GM20431 (cell line): ENCODE results near the gene DENND2C.

ENCODE experiments used
- in situ Hi-C: fragments of 300-500 bp; cut with MseI, MboI; formaldehyde crosslinking; loops from one replicate; pipeline ENCODE4 v1.15.0; 2020; ENCODE audit warnings: low sequenced_read_pairs; ENCODE audit not compliant: unreplicated experiment

Gene DENND2C

DNA sequence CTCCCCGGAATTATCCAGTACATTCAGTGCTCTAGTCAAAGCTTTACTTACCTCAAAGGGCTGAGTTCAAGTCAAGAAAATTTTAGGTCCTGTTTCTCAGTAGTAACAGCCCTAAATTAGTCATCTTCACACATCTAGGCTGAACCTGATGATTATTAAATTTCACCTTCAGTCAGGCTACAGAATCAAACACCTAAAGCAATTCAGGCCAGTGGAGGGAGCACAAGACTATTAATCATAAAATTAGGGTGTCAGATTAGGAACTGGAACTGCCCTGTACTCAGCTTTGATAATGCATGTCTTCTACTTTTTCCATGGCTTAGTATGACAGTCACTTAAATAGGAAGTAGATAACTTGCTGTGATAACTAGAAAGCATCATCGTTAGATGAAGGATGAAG, 60.0 kb downstream of the DENND2C start:
- in situ Hi-C loops: no loop called here

DNA sequence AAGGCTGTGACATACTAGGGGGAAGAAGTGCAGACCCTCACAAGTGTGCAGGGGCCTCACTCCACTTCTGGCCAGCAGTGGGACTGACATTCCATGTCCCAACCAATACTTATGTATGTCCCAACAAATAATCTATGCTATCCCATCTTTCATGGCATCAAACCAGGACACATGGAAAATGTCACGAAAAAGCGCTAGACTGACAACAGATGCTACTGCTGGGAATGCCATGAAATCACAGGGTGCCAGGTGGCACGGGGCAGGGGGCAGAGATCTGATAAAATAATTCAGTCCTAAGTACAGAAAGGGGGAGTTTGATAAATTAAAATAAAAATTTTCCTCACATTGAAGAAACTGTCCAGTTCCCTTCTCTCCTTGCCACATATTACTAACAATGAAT, 60.8 kb downstream of the DENND2C start:
- in situ Hi-C loops: no loop called here

DNA sequence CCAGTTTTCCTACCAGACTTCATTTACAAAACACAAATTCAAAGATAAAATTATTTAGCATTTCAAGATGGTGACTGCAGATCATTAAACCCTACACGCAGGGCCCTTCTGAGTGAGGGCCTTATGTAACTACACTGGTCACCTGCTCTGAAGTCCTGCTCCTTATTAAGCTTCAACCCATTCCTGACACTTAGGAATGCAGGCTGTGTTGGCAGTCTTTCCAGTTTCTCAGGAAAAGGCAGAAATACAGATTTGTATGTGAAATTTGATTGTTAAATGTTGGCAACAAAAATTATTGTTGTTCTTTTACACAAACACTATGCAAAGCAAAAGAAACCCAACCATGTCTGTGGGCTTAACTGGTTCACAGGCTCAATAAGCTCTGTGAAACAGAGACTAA, 62.6 kb downstream of the DENND2C start:
- in situ Hi-C loops: no loop called here

DNA sequence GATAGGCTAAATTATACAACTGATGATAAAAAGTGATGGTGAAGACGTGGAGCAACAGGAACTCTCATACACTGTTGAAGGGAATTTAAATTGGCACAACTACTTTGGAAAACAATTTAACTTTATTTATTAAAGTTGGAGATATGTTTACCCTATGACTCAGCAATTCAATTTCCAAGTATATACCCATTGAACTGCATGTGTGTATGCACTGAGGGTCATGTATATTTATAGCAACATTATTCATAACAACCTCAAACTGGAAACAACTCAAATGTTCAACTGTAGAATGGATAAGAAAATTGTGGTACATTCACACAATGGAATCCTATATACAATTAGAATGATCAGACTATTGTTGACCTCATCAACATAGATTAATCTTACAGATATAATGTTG, 71.9 kb downstream of the DENND2C start:
- in situ Hi-C loops: no loop called here

DNA sequence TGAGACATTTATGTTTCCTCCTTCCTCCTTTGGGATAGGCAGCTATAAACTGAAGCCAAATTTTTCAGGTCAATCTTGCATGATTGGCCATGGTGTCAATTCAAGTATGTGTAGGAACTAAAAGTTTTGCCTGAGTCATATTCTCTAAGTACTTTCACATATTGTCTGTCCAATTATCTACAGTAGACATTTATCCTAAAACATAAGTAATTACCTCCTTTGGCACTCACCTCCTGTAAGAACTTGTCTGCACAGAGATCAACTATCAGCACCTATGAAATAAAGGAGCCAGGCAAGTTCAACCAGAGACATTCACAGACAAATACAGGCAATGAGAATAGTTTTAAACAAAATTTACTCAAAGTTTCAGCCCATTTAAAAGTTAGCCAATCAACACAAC, 74.2 kb downstream of the DENND2C start:
- in situ Hi-C loops: no loop called here

DNA sequence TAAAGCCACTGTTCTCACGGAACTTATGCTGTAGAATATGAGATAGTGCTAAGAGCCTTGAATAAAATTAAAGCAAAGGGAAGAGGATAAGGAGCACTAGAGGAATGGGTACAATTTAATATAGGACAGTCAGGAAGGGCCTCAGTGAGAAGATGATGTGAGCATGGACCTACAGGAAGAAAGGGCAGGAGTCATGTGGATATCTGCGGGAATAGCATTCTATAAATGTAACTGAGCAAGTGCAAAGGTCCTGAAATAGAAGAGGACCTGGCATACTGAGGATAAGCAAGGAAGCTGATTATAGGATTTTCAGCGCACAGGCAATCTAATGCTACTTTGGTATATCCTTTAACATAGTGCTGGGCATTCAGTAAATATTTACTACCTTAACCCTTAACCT, 75.8 kb downstream of the DENND2C start:
- in situ Hi-C loops: no loop called here

DNA sequence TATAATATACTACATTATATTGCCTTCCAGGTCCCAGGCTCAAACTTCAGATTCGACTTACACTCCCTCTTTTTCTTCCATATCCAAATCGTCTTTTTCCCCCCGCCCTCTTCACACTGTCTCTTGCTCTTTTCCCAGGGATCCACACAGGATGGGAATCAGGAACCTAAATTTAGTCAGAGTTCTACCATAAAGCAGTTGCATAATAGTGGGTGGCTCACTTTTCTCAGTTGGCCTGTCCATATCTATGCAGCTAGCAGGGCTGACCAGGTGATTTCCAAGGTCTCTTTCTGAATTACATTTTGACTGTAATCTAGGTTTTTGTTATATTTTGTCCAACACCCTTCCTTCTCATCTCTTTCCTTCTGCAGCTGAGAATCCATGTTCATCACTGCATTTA, 80.7 kb downstream of the DENND2C start:
- in situ Hi-C loops: no loop called here

DNA sequence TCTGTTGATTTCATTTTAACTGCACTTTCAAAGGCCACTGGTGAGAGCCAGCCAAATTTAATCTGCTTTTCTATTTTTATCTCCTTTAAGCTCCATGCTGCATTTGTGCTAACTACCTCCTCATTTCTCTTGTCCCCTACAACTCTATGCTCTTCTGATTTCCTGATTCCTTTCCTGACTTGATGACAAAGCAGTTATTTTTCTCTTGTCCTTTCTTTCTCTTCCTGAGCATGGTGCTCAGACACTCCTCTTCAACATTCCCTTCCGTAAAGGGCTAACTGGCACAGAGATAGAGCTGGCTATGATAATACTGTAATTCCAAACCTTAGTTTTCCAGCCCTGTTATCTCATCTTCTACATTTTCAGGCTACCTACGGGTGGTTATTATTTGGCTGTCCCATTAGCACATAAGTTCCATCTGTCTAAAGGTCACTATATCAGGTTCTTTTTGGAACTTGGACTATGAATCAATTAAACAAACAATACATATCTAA, 81.6 kb downstream of the DENND2C start:
- in situ Hi-C loops: no loop called here

DNA sequence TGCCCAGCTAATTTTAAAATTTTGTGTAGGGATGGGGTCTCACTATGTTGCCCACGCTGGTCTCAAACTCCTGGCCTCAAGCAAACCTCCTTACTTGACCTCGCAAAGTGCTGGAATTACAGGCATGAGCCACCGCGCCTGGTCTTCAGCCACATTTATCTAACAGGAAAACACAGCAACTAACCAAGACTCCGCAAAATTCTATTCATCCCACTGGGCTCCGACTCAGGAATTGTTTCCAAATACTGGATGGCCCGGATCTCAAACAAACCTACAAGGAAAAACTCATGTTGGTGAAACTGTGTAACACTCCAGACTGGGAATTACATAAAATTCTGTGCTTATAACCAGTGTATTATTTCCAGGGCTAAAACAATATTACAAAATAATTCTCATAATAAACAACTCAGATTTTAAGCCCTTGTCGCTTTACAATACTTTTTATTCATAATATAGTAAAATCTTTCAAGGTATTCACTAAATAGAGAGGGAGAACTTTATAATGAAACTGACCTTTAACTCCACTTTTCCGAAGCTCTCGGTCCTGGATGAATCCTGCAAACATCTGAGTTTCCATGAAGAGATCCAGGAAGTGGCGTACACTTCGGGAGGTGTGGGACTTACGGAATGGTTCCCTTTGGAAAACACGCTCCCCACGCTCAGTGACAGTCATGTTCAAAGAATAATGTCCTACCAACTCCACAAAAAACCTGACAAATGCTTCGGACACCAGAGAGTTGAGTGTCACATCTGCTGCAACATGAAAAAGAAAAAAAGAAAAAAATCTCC, 82.5 kb downstream of the DENND2C start:
- in situ Hi-C loops: no loop called here

DNA sequence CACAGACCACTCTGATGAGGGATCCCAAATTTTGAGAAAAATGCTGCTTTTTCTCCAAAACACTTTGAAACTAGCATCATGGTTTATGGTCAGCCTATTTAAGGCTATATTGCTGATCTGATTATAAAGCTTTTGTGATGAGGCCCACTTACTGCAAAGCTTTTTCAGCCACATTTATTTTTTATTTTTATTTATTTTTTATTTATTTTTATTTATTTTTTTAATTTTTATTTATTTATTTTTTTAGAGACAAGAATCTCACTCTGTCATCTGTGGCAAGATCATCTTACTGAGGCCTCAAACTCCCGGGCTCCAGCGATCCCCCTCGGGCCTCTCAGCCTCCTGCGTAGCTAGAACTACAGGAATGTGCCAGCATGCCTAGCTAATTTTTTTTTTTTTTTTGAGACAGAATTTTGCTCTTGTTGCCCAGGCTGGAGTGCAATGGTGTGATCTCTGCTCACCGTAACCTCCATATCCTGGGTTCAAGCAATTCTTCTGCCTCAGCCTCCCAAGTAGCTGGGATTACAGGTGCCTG, 83.3 kb downstream of the DENND2C start:
- in situ Hi-C loops: no loop called here

DNA sequence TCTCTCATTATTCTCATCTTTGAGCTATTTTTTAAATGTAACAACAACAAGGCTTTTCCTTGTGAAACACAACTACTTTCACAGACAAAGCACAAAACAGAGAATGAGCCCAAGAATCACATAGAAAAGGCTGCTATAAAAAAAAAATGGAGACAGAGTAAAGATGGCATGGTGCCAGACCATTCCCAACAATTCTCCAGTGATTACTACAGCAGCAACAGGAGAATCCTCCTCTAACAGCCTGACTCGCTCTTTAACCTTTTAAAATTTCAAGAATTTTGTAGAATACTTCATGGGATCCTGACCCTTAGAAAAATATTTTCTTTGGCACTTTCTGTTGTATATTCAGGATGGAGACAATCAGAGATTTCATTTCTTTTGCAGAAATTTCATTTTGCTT, 84.6 kb downstream of the DENND2C start:
- in situ Hi-C loops: no loop called here

DNA sequence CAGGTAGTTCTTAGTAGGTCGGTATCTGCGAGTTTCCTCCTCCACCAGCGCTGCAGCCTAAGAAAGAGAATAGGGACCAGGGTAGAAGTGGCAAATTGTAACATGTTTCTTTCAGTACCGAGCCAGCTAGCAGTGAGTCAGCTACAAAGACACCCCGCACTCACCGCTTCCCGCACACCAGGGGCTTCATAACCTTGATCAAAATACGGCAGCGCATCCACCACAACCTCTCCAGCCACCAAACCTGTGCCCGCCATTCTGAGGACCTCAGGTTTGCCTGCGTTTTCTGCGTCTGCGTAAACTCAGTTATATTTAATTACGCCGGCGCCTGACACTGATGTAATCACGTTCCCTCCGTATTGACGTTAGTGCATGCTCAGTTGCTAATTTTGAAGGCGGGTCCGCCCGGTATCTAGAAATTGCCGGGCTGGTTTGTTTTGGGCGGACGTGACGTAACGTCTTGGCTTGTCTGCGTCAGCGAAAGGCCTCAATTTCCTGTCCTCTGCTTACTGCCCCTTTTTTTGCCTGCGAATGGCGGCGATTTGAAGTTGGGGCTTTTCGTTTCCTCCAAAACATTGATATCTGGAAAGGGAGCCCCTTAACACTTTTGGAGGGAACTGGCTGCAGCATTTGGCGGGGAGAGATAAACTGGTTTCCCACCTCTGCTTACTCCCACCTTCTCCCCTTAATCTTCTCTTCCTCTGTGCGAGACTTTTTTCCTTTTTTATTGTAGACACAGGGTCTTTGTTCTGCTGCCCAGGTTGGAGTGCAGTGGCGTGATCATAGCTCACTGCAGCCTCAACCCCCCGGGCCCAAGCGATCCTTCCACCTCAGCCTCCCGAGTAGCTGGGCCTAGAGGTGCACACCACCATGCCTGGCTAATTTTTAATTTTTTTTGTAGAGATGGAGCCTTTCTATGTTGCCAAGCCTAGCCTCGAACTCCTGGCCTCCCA, 88.2 kb downstream of the DENND2C start, which contains the start of gene BCAS2:
Gene BCAS2 (minus strand): TSS at position 281 of the 953 bp plus-strand sequence. CDS start 24 bp downstream, at position 257.
- in situ Hi-C loops: no loop called here

DNA sequence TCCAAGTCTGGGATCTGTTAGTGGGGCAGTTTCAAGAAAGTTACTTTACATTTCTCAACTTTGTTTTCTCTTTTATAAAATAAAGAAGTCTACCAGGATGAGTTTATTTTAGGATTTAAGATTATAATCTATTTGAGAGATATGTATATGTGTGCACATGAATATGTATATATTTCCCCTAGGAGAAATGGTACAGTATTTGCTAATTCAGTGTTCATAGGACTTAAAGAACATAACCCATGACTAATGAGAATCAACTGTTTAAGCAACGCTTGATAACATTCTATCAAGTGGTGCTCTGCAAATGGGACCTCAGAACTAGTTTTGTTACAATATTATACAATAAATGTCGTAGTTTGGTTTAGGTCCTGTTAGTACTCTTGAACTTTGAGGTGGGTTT, 95.5 kb downstream of the DENND2C start:
- in situ Hi-C loops: loop anchor here (25.0 kb wide), 1 partner anchor 212 kb away; no protein-coding TSS in a partner anchor

DNA sequence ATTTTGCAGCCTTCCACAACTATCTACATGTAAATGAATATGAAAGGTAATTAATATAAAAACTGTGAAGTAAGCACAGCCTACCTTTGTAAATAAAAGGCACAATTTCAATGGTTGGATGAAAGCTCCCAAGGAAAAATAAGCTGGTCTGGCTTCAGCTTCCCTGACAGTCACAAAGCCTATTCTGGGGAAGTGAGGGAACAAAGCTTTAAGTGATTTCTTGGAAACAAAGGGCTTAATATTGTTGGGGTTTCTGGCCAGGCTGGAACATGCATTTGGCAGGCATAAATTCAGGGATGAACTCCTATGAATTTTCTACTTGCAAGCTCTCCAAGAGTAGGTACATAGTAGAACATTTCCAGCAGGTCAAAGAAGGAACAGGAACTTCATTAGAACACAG, 105.7 kb downstream of the DENND2C start:
- in situ Hi-C loops: loop anchor here (25.0 kb wide), 1 partner anchor 202 kb away; no protein-coding TSS in a partner anchor

DNA sequence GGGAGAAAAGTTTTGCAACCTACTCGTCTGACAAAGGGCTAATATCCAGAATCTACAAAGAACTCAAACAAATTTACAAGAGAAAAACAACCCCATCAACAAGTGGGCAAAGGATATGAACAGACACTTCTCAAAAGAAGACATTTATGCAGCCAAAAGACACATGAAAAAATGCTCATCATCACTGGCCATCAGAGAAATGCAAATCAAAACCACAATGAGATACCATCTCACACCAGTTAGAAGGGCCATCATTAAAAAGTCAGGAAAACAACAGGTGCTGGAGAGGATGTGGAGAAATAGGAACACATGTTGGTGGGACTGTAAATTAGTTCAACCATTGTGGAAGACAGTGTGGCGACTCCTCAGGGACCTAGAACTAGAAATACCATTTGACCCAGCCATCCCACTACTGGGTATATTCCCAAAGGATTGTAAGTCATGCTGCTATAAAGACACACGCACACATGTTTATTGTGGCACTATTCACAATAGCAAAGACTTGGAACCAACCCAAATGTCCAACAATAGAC, 106.8 kb downstream of the DENND2C start:
- in situ Hi-C loops: loop anchor here (25.0 kb wide), 1 partner anchor 201 kb away; no protein-coding TSS in a partner anchor

DNA sequence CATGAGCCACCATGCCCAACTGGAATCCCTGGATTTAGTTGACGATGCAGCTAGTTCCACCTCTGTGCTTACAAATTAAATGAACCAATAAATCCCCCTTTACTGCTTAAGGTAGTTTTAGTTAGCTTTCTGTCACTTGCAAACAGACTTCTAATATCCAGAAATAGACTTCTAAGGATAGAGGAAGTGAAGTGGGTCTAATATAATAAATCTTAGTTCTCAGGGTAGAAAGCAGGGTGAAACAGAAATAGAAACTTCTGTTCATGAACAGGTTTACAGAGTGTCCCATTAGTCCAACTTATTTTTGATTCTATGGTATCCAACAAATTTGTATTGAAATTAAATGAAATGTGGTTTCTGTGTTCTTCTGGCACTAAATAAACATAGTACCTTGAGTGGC, 108.5 kb downstream of the DENND2C start:
- in situ Hi-C loops: loop anchor here (25.0 kb wide), 1 partner anchor 199 kb away; no protein-coding TSS in a partner anchor

DNA sequence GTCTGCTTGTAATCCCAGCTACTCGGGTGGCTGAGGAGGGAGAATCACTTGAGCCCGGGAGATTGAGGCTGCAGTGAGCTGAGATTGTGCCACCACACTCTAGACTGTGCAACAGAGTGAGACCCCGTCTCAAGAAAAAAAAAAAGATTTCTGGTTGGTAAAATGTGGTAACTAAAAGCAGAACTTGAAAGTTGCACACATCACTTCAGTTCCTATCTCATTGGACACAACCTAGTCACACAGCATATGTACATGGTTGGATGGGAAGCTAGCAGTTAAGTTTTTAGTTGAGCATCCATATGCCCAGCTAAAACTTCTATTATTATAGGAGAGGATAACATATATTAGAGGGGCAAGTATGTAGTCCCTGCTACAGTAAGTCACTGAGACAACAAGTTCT, 110.5 kb downstream of the DENND2C start:
- in situ Hi-C loops: loop anchor here (25.0 kb wide), 1 partner anchor 197 kb away; no protein-coding TSS in a partner anchor

DNA sequence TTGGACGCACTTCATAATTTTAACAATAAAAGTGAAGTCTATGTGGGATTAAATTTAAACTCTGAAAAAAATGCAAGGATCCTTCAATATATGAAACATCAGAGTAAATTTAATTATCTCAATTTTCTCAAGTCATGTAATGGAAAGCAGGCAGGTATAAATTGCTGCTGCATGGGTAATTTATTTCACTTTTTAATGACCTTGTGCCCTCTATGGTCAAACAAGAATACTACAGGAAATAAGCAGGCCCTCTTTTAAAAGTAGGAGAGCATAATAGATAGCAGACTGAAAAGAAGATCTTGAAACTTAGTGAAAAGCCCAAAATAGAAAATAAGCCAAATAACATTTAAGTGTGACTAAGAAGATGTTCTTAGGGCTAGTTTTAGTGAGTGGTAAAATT, 111.3 kb downstream of the DENND2C start:
- in situ Hi-C loops: loop anchor here (25.0 kb wide), 1 partner anchor 196 kb away; no protein-coding TSS in a partner anchor

DNA sequence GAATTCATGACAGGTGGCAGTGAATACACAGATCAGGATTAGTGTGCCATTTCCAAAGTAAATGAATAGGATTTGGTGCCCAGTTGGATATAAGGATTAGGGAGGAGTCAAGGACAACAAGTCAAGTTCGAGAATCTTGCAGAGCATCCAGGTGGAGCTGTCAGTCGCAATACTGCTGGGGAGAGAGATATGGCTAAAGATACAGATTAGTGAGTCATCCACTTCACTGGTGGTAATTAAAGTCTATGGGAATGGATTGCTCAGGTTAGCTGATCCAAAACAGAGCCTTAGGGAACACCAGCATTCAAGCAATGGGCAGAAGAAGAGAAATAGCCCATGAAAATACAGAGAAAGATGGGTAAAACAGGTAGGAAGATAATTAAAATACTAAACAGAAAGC, 115.3 kb downstream of the DENND2C start:
- in situ Hi-C loops: loop anchor here (25.0 kb wide), 1 partner anchor 192 kb away; no protein-coding TSS in a partner anchor
